Fibroblast of lung (primary cell): ENCODE measurements around the gene ATP5F1D.

Experiments
- EZH2 ChIP-seq: IDR thresholded peaks from 2 replicates; pipeline ENCODE4 v1.5.1; 2012; ENCODE audit warnings: low read length, control low read depth, mild to moderate bottlenecking; ENCODE audit errors: missing control alignments
- TF ChIP-seq, protein P1 (sequence below), 2 donors: IDR thresholded peaks in 1 of 2; conservative IDR thresholded peaks in 1 of 2; 1 replicate in 1 of 2; 2 replicates in 1 of 2; pipeline ENCODE4 v1.5.1; 2011 to 2012; ENCODE audit warnings: low read length in 2 of 2, control low read depth in 1 of 2, inconsistent platforms in 1 of 2, low read depth in 1 of 2, mild to moderate bottlenecking in 1 of 2

DNA sequence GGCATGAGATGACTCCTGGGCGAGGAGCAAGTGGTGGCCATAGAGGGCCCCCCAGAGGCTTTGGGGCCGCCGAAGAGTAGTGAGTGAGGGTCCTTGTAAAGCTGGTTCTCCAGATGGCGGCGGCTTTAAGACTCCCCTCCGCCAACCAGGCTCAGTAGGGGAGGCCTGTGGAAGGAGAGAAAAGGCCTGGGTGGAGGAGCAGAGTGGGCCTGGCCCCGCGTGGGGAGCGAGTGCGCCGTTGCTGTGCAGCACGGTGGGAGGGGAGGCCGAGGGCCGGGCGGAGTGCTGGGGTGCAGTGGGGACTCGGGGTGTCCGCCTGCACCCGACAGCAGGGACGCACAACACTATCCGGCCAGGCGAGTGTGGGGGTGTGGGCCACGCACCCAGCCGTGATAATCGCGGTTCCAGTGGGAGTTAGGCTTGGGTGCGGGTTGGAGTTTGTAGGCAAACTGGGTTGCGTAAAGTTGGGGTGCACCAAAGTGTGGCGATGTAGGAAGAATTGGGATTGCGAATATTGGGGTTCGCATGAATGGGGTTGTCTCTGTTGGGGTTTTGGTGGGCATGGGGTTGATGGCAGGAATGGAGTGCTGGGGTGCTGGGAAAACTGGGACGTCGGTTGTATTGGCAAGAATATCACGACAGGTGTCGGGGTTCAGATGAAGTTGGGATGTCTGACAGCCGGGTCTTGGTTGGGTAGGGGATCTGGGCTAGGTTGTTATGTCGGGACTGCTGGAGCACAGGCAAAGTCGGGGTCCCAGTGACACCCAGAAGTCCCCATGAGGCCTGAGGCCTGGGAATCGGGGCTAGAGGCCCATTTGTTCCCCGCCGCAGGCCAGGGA lies 26.9 kb downstream of the ATP5F1D start:
- TF ChIP-seq EZH2: no peak
- TF ChIP-seq, protein P1, sequence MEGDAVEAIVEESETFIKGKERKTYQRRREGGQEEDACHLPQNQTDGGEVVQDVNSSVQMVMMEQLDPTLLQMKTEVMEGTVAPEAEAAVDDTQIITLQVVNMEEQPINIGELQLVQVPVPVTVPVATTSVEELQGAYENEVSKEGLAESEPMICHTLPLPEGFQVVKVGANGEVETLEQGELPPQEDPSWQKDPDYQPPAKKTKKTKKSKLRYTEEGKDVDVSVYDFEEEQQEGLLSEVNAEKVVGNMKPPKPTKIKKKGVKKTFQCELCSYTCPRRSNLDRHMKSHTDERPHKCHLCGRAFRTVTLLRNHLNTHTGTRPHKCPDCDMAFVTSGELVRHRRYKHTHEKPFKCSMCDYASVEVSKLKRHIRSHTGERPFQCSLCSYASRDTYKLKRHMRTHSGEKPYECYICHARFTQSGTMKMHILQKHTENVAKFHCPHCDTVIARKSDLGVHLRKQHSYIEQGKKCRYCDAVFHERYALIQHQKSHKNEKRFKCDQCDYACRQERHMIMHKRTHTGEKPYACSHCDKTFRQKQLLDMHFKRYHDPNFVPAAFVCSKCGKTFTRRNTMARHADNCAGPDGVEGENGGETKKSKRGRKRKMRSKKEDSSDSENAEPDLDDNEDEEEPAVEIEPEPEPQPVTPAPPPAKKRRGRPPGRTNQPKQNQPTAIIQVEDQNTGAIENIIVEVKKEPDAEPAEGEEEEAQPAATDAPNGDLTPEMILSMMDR (conservative IDR thresholded peaks at IDR 0.05 in 1 of 2, IDR thresholded peaks at IDR 0.05 in 1 of 2; ENCODE audit: low read depth in 1 of 2, low read length in 2 of 2): no peak
